GM19351 (cell line): ENCODE measurements around the gene PODXL.
"Not testable (repeated sequence)": the region's sequence is repeated elsewhere in the genome, so short reads cannot be mapped to it uniquely, and the experiment has no call there.

Source experiments
- ATAC-seq: cut with Tn5 transposase; IDR thresholded peaks from one replicate; pipeline ENCODE4 v1.9.1; 2021; ENCODE audit warnings: mild to moderate bottlenecking, moderate library complexity; ENCODE audit not compliant: unreplicated experiment

Gene PODXL

DNA sequence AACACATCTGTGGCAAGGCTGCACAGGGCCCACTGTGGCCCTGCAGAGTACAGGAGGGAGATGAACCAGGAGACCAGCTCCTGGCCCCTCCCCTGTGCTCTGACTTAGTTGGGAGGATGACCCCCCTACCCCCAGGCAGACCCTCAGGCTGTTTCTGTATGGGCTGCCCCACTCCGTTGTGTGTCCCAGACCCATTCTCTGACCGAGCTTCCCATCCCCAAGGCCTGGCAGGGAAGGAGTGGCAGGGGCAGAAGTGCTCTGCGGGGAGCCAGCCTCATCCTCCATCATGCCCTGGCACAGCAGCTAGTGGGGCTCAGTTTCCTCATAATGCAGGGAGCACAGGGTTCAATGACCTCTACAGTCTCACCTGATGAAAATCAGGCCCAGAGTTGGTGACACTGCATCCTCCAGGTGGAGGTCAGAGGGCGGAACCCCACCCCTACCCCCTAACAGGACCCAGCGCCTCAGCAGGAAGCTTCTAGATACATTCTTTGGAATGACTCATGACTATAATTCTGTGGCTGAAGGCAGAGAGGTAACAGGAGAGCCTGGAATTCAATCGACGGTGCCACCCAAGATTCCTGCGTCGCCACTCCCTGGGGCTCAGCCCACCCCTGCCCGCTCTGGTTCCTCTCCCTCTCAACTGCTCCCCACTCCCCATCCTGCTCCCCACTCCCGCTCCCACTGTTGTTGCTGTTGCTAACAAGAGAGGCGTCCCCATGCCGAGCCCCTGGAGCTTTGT lies 18.2 kb downstream of the PODXL start:
- no peak for ATAC-seq

DNA sequence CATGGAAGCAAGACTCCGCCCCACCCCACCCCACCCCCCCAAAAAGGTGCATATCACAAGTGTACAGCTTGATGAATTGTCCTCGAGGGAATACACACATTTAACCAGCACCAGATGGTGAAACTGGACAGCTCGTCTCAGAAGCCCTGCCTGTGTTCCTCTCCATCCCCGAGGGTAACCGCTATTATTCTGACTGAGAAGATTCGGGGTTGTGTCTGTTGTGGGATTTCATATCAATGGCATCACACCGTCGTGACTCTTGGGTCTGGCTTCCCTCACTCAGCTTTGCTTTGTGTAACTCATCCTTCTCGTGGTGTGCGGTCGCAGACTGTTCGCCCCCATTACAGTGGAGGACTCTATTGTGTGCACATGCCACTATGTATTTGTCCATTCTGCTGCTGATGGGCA lies 18.9 kb downstream of the PODXL start:
- no peak for ATAC-seq

DNA sequence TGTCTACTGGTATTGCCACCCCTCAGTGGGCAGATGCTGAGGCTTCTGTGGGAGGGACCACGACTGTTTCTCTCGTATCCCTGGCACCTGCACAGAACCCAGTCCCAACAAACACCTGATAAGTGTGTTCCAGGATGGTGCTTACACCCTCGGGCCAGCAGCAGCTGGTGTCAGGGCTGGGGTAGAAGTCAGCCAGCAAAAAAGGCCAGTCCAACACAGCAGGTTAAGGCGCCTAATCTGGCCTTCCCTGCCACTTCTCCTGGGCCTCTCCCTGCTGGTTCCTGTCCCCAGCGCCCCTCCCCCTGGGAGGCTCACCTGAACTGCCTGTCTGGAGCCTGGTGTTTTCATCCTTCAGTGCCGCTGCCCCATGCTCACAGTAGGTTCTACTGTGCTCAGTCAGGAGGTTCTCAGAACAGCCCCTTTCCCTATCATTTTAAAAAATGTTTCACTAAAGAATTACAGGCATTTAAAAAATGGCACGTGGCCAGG lies 20.0 kb downstream of the PODXL start:
- no peak for ATAC-seq

DNA sequence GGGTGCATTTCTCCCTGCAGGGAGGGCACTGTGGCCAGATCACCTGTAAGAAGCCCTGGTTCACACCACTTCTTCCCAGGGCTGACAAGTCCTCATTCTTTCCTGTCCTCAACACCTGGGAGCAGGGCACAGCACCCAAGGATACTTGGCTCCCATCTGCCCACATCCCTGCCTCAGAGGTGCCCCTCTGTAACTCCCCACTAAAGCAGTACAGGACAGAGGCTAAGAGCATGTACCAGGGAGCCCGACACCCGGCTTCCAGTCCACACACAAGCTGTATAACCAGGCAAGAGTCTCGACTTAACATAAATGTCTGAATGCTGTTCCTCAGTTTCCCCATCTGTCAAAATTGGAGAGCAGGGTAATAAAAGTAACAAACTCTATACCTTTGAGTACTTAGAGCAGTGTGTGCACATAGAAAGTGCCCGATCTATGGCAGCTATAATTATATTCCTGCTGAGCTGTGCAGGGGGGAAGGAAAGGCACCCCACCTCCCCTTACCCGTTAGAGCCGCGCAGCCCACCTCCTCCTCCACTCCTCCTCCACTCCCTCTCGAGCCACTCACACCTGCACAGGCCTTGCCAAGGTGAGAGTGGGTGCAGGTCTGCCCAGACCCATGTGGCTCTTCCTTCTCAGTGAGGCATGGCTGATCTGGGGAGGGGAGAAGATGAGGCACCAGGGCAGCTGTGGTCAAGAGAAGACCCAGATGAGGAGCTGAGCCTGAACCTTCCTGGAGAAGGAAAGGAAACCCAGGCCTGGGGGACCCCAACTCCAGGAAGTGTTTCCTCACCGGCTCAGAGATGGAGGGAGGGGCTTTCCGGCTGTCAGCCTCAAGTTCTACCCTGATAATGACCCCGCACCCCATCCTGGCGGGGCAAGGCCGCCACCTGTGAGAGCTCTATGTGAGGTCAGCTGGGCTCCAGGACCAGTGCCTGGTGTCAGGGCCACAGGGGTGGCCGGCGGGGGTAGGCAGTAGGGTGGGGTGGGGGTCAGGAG lies 22.6 kb downstream of the PODXL start:
- no peak for ATAC-seq

DNA sequence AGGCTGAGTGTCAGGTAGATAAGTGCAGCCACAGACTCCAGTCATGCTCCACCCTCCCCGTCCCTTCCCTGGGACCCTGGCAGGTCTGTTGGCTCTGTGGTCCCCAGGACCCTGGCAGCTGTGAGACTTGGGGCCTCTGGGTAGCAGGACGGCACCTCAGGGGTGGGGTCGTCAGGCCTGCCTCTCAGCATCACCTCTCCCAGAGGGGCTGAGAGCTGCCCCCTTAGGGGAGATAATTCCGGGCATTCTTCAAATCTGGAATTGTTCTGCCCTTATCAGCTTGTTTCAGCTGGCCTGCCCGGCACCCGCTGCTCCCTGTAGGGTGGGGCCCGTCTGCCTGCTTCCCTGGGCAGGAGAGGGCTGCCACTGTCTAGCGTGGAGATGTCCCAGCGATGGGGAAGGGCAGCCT lies 23.3 kb downstream of the PODXL start:
- ATAC-seq = no peak

DNA sequence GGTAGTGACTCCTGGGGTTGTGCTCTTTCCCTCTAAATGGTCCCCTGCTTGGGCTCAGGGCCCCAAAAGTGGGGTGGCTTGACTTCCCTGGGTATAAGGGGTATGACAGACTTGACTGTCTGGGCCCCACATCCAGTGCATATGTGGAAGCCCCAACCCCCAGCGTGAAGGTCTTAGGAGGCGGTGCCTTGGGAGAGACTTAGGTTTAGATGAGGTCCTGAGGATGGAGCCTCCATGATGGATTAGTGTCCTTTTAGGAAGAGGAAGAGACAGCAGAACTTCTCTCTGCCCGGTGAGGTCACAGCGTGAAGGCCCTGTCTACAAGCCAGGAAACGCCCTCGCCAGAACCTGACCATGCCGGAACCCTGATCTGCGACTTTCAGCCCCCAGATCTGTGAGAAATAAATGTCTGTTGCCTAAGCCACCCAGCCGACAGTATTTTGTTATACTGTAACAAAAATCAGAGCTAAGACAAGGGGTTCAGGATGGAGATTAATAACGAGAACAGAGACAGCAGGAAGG lies 23.8 kb downstream of the PODXL start:
- ATAC-seq = no peak

DNA sequence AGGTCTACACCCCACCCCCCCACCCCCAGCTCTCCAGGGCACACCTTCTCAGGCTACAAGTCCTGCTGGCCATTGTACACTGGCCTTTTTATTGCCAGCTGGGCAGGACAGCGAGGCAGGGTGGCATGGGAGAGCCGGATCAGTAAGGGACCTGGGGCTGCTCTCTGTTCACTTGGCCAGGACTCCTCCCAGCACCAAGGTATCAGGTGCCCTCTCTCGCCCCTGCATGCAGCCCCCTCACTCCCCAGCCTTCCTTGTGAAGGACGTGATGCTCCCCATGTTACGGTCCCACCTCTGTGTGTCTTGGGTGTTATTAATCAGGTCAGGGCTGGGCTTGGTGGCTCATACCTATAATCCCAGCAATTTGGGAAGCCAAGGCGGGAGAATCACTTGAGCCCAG lies 26.3 kb downstream of the PODXL start:
- no peak for ATAC-seq

DNA sequence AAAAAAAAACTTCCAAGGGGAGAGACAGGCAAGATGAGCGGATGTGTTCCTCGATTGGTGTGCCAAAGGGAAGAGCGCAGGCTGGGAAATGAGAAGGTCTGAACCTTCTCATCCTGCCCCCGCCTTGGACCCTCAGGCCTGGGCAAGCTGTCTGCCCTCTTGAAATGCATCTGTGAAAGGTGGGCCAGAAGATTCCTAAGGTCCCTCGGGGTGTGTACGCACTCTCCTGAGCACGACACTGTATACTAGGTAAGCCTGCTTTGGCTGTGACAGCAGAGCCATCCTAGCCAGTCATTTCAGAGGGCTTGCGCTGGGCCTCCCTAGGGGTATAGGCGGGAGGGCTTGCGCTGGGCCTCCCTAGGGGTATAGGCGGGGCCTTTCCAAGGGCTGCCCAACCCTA lies 26.8 kb downstream of the PODXL start:
- no peak for ATAC-seq

DNA sequence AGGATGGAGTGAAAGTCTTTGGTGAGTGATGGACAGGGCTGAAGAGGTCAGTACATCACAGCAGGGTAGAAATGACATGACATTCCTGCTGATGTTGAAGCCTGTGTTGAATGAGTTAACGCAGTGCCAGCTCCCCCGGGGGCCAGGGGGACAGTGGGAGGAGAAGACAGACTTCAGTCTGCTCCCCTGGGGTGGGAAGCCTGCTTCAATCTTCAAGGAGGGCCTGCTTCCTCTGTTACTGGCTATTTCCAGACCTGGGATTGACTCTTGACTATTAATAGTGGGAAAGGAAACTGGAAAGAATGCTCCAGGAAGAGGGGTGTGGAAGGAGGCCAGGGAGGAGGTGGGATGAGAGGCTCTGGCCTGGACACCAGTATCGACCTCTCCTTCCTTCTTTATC lies 27.2 kb downstream of the PODXL start:
- no peak for ATAC-seq

DNA sequence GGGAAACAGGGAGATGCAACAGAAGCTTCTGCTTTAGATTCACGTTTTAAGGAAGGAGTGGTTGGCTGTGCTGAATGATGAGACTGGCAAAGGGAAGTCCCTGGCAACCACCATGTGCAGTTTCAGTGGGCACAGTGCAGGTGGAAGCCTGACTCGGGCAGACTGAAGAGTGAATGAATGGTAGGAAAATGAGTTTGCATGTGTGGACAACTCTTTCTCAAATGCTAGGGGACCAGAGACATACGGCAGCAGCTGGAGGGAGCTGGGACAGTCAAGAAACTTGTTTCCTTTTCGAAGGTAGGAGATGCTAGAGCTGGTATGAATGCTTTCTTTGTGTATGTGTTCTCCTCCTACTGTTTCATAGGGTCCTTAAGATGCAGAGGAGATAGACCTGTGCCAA lies 29.0 kb downstream of the PODXL start:
- no peak for ATAC-seq

DNA sequence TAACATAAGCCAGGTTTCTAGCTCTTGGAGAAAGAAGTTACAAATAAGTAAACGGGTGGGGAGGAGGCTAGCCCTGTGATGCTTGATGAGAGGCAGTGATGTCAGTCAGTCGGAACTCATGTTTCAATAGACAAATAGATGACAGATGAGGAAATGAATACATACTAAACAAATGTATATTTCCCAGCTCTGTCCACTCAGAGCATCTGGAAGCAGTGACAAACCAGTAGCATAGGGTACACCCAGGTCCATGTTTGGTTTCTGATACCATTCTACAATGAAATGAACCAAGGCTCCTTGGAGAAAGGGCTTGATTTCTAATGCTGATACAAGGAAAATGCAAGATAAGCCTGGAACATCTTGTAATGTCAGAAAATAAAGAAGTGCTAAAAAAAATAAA lies 30.6 kb downstream of the PODXL start:
- ATAC-seq = no peak

DNA sequence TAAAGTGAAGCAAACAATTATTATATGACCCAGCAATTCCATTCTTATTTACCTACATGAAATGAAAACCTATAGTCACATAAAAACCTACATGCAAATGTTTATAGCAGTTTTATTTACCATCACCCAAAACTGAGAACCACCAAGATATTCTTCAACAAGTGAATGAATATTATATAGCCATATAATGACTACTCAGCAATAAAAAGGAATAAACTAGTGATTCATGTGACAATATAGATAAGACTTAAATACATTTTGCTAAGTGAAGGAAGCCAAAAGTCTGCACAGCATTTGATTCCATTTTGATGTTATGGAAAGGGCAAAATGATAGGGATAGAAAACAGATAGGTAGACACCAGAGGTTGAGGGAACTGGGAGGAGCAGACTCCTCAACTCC lies 31.7 kb downstream of the PODXL start:
- ATAC-seq = no peak

DNA sequence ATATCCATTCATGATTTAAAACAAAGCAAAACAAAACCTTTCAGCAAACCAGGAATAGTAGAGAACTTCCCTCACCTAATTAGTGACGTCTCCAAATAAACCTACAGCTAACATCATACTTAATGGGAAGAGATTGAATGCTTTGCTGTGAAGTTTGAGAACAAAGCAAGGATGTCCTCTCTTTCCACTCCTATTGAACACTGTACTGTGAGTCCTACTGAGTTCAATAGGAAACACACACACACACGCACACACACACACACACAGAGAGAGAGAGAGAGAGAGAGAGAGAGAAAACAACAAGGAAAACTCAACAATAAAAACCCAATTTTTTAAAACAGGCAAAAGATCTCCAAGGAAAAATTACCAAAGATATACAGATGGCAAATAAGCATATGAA lies 32.3 kb downstream of the PODXL start:
- ATAC-seq = no peak

DNA sequence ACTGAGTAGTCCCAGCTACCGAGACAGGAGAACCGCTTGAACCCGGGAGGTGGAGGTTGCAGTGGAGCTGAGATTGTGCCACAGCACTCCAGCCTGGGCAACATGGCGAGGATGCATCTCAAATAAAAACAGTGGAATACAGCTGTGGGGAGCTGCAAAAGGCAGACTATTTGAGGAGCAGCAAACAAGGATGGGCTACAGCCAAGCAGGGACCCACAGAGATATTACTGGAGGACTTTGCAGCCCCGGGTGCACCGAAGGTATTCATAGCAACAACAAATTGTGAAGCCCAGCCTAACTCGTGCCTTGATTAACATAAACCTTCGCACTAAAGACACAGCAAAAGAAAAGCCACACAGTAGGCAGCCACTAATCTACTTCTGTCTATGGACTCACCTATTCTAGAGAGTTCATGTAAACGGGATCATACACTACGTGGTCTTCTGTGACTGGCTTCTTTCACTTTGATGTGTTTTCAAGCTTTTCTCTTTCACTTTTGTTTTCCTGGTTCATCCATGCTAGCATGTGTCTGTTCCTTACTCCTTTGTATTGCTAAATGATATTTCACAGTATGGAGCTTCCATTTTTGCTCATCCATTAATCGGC lies 34.0 kb downstream of the PODXL start:
- ATAC-seq = peak; percentile 53

DNA sequence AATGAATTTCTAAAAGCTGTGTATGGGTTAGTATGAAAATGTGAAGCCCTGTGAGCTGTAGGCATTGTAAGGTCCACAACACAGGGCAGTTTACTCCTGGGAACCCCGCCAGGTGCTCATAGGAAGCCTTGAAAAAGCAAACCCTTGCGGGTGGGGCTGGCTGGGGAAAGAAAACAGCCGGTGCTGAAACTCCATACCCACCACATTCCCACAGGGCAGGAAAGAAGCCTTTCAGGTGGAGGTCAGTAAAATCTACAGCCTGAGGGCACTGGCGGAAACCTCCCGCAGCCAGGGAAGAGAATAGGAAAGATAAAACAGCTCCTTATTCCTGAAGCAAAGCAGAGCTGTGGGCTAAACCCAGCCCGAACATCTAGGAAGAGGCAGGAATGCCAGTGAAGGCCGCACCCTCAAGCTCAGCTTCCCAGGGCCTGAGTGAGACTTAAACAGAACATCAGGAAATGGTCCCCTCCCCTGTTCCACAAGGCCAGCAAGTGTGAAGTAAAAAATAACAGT lies 34.7 kb downstream of the PODXL start:
- no peak for ATAC-seq

DNA sequence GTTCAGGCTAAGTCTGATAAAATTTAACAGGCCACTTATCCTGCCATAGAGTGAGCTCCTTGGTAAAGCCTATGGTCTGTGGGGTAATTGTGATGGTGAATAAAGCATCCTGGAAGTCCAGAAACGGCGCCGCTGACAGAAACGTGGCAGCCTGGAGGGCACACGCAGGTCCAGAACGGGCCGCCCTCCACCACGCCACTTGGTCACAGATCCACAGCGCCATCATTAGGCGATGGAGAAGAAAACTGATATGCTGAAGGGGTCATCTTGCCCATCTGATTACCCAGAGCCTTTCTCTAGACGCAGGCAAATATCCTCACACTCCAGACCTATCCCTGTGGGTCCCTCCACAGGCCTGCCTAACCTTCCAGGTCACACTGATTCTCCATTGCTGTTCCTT lies 37.8 kb downstream of the PODXL start:
- ATAC-seq = no peak

DNA sequence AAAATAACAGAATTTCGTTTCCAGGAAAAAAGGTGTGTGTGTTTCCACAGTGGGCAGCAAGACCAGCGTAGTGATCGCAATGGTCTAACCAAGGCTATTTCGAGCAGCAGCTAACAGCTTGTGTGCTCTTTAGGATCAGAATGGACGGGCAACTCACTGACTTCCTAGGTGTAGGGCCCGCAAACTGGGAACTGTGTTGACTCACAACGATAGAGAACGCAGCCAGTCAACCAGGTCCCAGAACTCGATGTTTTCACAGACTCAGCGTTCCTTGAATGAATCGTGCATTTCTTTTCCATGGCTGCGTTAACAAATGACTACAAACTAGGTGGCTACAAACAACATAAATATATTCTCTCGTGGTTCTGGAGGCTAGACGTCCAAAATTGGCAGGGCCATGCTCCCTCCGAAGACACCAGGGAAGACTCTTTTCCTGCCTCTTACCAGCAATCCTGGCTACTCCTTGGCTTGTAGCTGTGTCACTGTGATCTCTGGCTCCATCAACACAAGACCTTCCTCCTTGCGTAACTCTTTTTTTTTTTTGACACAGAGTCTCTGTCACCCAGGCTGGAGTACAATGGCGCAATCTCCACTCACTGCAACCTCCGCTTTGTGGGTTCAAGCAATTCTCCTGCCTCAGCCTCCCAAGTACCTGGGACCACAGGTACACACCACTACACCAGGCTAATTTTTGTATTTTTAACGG lies 39.1 kb downstream of the PODXL start:
- no peak for ATAC-seq

DNA sequence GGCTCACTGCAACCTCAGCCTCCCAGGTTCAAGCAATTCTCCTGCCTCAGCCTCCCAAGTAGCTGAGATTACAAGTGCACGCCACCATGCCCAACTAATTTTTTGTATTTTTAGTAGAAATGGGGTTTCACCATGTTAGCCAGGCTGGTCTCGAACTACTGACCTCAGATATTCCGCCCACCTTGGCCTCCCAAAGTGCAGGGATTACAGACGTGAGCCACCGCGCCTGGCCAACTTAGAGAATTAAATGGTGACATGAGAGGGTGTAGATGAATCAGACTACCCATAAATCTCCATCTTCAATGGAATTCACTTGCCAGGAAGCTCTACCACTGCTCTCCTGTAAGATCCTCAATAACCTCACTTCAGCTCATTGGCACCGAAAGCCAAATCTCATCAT lies 41.0 kb downstream of the PODXL start:
- ATAC-seq = not testable (repeated sequence)

DNA sequence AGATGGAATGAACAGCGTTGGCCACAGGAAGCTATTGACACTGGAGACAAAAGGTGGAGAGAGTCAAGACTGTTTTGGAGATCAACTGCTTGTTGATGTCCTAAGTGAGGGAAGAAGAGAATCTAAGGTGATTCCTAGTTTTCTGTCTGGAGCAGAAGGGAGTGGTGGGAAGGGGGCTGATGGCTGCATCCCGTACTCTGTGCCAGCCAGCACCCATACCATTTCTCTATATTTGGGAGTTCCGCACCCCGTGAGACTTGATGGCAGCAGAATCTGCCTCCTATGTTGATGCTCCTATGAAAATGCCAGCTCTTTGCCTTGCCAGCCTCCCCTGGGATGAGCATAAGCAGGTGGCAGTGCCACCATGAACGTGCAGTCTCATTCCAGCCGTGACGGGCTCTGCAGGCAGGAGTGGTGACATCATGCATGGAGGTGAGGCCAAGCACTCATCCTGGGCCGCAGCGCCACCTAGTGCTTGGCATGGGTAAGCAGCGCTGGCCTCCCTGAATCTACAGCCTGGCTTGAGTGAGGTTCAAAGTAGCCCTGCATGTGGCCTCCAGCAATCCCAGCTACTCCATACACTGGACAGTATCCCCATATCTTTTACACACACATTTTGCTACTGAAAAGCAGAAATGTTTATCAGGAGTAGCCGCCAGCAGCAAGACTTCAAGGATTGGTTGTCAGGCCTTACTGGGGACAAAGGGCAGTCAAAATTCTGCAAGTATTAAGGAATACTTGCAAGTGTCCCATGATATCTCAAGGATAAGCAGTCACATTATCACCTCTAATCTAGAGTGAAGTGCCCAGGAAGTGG lies 43.0 kb downstream of the PODXL start:
- ATAC-seq = peak; percentile 99
